Epithelial cell of proximal tubule (primary cell): ENCODE data around the gene ISG20L2. TPM values are rescaled to one million over a fixed set of nuclear protein-coding genes. Genes with fewer than 3 reads are reported as not detected.
A peak's percentile ranks its signal among the peaks of the same experiment; 100 is the strongest.
"Not testable (repeated sequence)": the region's sequence is repeated elsewhere in the genome, so short reads cannot be mapped to it uniquely, and the experiment has no call there.

Experiments
- DNase-seq: peaks from one replicate; pipeline ENCODE4 v3.0.0-alpha.2; 2011; ENCODE audit warnings: low read depth
- H3K4me3 ChIP-seq: 2 replicates; pipeline ENCODE4 v1.5.1; 2011; ENCODE audit warnings: low read depth, mild to moderate bottlenecking, low read length
- total RNA-seq: library from RNA; depleted of rRNA; stranded (reverse); fragments of >200 nt; gene quantifications from 2 replicates; pipeline ENCODE4 v1.2.3, GENCODE V29; 2015
- TF ChIP-seq, protein P1 (sequence below): conservative IDR thresholded peaks from 2 replicates; pipeline ENCODE4 v1.5.1; 2012; ENCODE audit warnings: low read depth, mild to moderate bottlenecking, low read length

Gene ISG20L2
- total RNA-seq, 1 donor from 2014 or later: 19.4 TPM

DNA sequence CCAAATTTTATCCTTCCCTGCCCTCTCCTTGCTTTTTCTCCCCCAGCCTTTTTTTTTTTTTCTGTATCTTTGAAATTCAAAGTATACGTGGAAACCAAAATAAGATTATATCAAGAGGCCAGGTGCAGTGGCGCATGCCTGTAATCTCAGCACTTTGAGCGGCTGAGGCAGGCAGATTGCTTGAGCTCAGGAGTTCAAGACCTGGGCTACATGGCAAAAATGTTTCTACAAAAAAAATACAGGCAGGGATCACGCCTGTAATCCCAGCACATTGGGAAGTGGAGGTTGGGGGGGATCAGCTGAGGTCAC is 32.2 kb upstream of the ISG20L2 start:
- no peak overlapping the region for H3K4me3 ChIP-seq
- TF ChIP-seq, protein P1, sequence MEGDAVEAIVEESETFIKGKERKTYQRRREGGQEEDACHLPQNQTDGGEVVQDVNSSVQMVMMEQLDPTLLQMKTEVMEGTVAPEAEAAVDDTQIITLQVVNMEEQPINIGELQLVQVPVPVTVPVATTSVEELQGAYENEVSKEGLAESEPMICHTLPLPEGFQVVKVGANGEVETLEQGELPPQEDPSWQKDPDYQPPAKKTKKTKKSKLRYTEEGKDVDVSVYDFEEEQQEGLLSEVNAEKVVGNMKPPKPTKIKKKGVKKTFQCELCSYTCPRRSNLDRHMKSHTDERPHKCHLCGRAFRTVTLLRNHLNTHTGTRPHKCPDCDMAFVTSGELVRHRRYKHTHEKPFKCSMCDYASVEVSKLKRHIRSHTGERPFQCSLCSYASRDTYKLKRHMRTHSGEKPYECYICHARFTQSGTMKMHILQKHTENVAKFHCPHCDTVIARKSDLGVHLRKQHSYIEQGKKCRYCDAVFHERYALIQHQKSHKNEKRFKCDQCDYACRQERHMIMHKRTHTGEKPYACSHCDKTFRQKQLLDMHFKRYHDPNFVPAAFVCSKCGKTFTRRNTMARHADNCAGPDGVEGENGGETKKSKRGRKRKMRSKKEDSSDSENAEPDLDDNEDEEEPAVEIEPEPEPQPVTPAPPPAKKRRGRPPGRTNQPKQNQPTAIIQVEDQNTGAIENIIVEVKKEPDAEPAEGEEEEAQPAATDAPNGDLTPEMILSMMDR: no peak
- DNase-seq: no peak

DNA sequence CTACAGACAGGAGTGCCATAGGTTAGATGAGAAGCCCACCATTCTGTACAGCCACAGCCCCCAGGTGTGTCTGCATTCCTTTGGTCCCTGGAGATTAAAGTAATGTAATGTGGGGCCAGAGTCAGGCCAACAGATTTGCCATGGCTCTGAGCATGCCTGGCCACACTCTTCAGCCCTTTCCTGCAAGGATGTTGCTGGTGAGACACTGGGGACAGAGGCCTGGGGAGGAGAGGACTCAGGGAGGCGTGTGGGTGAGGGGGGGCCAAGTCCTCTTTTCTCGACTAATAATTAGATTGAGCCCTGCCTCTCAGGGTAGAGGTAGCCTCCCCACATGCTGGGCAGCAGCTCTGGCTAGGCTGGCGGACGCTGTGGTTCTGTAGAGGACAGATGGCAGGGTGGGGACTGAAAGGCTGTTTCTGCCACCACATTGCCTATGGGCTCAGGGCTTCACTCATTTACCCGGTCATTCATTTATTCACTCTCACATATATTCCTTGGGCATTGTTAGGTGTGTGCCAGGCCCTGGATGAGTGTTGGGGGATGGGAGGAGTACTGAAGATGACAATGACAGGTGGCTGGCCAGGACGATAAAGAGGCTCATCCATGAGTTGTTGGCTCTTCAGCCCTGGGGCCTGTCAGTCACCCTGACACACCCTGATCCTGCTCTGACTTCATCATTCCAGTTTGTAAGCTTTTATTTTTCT is 31.7 kb upstream of the ISG20L2 start:
- H3K4me3 ChIP-seq: no peak overlapping the region
- TF ChIP-seq, protein P1: no peak
- no peak for DNase-seq

DNA sequence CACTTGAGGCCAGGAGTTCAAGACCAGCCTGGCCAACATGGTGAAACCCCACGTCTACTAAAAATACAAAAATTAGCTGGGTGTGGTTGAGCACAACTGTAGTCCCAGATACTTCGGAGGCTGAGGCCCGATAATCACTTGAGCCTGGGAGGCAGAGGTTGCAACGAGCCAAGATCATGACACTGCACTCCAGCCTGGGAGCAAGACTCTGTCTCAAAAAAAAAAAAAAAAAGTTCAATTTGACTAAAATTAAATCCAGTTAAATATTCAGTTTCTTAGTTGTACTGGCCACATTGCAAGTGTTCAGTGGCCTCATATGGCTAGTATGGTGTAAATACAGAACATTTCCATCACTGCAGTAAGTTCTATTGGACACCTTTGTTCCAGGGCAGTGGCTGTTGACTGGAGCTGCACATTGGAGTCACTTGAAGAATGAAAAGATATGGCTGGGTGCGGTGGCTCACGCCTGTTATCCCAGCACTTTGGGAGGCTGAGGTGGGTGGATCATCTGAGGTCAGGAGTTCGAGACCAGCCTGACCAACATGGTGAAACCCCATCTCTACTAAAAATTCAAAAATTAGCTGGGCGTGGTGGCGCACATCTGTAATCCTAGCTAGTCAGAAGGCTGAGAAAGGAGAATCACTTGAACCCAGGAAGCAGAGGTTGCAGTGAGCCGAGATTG is 29.1 kb upstream of the ISG20L2 start:
- not testable (repeated sequence) for DNase-seq, H3K4me3 ChIP-seq

DNA sequence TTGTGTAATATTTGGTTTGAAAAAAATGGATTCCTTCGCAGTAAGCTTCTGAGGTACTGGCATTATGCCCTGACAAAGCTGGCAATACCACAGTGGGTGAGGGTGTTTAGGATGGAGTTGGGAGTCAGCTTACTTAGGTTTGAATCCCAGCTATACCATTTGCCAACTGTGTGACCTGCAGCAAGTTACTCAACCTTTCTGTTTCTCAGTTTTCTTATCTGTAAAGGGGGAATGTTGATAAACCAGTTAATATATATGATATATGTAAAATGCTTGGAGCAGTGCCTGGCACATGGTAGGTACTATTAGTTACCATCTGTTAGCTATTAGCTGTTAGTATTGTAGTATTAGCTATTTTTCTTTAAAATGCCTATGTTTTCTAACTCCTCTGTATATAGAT is 27.8 kb upstream of the ISG20L2 start:
- no peak overlapping the region for H3K4me3 ChIP-seq
- no peak for DNase-seq
- TF ChIP-seq, protein P1: no peak

DNA sequence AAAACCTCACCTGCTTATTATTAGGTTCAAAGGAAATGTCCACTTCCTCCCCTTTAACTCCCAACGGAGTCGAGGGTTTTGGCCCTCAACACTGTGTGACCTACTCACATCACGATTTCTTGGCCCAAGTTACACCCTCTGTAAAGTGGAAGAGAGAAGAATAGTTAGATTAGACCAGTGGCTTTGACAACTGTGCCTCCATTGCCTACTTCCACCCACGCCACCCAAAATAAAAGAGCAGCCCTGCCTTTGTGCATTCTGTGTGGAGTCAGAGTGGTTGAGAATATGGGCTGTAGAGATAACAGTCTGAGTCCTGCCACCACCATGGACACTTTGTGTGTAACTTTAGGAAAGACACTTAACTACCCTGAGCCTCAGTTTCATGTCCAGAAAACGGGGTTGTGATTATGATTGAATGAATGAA is 27.0 kb upstream of the ISG20L2 start:
- no peak overlapping the region for H3K4me3 ChIP-seq
- TF ChIP-seq, protein P1: no peak
- no peak for DNase-seq

DNA sequence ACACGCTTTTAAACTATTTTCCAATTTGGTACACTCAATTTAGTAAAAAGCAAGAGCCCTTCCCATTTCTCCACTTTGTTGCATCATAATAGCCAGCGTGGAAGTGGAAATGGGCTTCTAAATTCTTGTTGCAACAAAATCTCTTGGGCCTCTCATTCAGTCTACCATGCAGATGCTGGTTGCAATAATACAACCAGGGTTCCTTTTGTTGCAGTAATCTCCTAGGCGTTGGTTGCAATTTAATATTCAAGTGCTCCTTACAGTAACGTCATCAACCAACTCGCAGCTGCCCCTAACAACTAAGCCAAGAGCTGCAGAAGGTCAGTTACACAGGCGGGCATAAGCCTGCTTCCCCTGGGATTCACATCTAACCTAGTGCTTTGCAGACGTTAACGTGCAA is 25.7 kb upstream of the ISG20L2 start:
- DNase-seq: no peak
- TF ChIP-seq, protein P1: no peak
- H3K4me3 ChIP-seq: no peak overlapping the region

DNA sequence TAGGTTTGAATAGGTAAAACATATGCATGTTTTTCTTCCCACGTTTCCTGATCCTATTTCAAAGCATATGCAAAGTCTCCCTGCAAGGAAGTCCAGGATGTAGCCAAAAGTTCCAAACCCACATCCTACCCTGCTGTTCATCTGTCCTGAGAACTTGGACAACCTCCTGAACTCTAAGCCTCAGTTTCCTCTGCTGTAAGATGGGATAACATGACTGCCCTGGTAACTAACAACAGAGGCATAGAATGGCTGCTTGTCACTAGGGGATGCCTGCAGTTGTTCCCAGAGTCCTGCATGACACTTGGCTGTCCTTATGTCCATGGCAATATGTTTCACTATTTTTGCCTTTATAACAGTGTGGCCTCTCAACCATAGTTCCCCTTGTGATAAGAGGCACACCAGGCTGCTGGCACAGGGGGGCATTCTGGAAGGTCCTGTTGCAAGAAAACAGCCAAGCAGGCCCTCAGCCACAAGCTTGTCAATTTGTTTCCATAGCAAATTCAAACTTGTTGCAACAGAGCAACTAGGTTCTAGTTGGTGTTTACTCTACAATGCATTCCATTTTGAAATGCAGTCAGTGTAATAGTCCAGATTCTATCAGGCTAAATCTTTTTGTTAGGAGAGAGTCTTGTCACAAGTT is 24.4 kb upstream of the ISG20L2 start:
- peak overlapping the region; percentile 97 for H3K4me3 ChIP-seq
- no peak for DNase-seq
- TF ChIP-seq, protein P1: no peak
